Neural progenitor cell (in vitro differentiated cells): Measurements from ENCODE around the gene SPATA17.

Experiments
- EZH2 ChIP-seq: fragments of 200-600 bp; sonication (generic); IDR thresholded peaks from 2 replicates; pipeline ENCODE4 v1.6.1; 2017; ENCODE audit warnings: antibody characterized with exemption, mild to moderate bottlenecking, moderate library complexity
- TF ChIP-seq, protein P1 (sequence below): fragments of 200-600 bp; sonication (generic); IDR thresholded peaks from 2 replicates; pipeline ENCODE4 v1.5.1; 2017; ENCODE audit warnings: antibody characterized with exemption, mild to moderate bottlenecking

DNA sequence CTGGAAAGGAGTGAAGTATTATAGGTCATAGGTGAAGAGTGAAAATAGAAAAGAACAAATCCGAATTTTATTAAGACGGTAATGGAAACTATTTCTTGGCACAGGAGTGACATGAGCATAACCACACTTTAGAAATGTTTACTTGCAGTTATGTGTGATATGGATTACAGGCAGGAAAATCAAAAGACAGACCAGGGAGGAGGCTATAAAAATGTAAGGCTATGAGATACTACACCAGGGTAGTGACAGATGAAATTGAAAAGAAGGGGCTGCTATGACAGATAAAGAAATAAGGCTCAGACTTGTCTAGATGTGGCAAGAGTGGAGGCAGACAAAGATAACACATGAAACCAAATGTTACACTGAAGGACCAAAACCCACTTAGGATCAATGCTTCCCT is 32.0 kb upstream of the SPATA17 start:
- TF ChIP-seq, protein P1, sequence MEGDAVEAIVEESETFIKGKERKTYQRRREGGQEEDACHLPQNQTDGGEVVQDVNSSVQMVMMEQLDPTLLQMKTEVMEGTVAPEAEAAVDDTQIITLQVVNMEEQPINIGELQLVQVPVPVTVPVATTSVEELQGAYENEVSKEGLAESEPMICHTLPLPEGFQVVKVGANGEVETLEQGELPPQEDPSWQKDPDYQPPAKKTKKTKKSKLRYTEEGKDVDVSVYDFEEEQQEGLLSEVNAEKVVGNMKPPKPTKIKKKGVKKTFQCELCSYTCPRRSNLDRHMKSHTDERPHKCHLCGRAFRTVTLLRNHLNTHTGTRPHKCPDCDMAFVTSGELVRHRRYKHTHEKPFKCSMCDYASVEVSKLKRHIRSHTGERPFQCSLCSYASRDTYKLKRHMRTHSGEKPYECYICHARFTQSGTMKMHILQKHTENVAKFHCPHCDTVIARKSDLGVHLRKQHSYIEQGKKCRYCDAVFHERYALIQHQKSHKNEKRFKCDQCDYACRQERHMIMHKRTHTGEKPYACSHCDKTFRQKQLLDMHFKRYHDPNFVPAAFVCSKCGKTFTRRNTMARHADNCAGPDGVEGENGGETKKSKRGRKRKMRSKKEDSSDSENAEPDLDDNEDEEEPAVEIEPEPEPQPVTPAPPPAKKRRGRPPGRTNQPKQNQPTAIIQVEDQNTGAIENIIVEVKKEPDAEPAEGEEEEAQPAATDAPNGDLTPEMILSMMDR: no peak
- TF ChIP-seq EZH2: no peak
